Activated T-cell treated with anti-CD3 and anti-CD28 coated beads, Interleukin-2, amount 50 U/mL, for 48 hours (primary cell): Measurements from ENCODE around the gene KIAA0232.

Experiments
- DNase-seq, 2 experiments: peaks; one replicate each; pipeline ENCODE4 v3.0.0-alpha.2; 2020

KIAA0232 gene

DNA sequence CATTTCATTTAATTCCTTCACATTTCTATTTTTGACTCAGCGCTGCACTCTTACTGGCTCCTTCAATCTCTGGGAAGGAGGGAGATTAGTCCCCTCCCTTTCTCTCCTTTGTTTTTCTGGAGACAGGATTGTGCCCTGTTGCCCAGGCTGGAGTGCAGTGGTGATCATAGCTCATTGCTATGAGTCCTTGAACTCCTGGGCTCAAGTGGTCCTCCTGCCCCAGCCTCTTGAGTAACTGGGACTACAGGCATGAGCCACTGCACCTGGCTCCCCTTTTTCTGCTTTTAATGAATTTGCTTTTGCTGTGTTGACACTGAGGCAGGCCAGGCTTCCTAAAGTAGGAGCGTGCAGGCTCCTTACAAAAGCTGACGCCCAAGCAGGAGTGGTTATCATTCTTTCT lies 137.6 kb downstream of the KIAA0232 start:
- DNase-seq = no peak

- DNase-seq = no peak
These were observed 141.0 kb downstream of the KIAA0232 start for GRCh38 chr4:6923507-6923906.

DNA sequence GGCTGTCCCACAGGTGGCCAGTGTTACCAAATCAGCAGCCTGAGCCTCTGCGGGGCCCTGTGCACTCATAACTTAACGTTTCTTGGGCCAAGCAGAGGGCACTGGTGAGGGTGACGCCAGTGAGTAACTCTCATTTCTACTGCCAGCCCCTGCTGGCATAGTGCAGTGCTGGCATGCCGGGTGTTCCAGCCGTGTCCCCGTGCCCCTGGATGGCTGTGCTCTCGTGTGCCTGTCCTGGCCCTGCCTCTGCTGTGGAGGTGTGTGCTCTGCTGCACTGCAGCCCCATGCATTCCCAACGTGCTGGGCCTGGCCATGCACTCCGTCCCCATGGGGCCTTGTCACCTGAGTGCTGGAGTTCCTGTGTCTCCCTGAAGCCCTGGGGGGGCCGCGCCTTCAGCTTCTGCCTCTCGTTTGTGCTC lies 141.8 kb downstream of the KIAA0232 start:
- no peak for DNase-seq

DNA sequence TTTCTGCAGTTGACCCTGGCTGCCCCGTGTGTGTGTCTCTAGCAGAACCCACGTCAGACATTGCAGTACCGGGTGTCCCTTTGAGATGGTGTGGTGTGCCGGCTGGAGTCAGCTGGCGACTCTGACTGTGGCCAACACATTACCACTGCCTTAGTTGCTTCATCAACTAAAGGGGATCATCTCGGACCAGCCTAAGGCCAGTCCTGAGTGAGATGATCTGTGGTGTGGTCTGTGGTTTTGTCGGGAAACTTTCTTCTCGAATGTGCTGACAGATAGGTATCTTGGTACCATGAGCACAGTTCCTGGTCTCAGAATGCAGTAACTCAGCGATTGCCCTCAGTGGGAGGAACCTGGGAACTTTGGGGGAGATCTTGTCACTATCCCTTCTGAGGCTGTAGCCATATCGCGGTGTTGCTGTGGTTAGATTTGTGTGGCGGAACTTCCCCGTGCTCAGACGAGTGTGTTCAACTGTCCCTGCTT lies 142.9 kb downstream of the KIAA0232 start:
- peak in 1 of 2 experiments; percentile 54 for DNase-seq

DNA sequence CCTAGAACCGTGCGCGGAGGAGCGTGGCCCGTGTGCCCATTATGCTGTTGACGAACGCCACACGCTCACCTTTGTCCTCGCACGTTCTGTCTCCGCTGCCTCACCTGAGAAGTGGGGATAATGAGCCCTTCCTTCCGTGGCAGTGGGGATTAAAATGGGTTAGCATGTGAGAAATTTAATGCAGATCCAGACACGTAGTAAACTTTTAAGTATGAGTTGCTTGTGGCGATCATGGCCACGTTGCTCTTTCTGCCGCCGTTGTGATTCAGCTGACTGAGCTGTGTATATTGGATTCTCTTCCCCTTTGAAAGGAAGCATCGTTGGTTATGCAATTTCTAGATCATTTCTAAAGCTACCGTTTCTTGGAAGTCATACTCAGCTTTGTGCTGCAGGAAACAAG lies 143.6 kb downstream of the KIAA0232 start:
- DNase-seq = no peak

DNA sequence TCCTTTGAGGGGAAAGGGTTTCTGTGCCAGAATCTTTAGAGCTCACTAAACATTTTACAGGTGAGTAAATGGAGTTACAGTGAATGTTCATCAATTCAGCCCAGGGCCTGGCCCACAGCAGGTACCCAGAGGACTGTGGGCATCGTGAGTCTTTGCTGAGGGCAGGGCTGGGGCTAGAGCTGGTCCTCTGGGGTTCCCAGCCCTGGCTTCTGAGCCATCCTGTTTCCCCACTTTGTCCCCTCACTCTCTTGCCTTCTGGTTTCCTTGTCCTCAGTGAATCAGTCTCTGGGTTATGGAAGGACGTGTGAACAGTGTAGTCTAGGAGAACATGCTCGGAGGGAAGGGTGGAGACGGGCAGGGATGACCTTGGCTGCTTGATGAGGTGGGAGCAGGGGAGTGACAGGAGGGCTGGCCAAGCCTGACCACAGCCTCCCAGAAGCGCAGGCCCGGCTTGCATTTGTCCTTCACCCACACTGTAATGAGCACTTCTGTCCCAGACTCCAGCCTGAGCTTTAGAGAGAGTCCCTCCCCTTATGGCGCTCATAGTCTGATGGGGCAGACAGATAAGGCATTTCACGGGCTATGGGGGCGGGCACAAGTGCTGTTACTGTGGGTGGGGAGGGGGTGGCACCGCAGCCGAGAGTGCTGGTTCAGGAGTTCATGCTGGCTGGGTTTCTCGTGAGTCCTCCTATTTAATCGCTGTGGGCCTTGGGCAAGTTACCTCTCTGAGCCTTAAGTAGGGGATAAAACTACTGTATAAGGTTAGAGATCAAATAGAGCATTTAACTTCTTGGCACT lies 144.4 kb downstream of the KIAA0232 start:
- DNase-seq = peak; percentile 58 to 66

GRCh38 chr4:6928081-6928480 lies 145.6 kb downstream of the KIAA0232 start:
- no peak for DNase-seq

DNA sequence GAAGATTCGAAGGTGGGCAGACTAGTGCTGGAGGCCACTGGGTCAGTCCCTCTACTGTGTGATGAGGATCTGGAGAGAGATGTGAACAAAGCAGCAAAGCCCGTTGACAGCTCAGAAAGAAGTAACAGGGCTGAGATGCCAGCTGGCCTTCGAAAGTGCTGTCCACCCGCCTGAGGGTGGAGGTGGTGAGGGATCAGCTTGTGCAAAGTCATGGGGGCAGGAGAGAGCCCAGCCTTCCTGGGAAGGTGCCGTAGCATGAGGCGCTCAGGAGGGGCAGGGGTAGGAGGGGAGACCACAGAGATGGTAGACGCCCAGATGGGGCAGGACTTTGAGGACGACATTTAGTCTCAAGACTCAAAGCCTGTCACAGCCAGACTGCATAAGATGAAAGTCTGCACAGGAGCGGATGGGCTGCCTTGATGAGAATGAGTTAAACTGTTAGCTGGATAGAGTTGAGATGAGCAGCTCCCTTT lies 146.8 kb downstream of the KIAA0232 start:
- DNase-seq = no peak

- DNase-seq = no peak
These were observed 147.4 kb downstream of the KIAA0232 start for GRCh38 chr4:6929812-6930464.

DNA sequence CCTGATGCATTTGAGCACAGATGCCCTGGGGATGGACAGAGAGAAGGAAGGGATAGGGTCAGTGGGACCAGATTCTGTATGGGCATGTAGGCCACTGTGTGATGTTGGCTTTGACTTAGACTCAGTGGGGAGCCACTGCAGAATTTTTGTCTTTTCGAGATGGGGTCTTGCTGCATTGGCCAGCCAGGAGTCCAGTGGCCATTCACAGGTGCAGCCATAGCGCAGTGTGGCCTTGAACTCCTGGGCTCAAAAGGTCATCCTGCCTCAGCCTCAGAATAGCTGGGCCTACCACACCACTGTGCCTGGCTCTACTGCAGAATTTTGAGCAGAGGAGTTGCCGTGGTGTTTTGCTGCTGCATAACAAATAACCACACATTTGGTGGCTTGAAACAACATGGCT lies 149.9 kb downstream of the KIAA0232 start:
- no peak for DNase-seq

GRCh38 chr4:6932918-6933317 lies 150.4 kb downstream of the KIAA0232 start:
- no peak for DNase-seq
